Esophagus squamous epithelium (tissue), 4 donors: ENCODE measurements around the gene NXN.

Experiments
- POLR2A ChIP-seq, 4 donors: fragments of 450-650 bp; IDR thresholded peaks; one replicate each; pipeline ENCODE4 v1.6.1; 2017; ENCODE audit warnings: antibody characterized with exemption in 4 of 4, mild to moderate bottlenecking in 4 of 4, moderate library complexity in 3 of 4
- TF ChIP-seq, protein P1 (sequence below), 6 experiments: fragments of 450-650 bp in 4 of 6; fragments of 200-600 bp in 2 of 6; sonication (generic) in 2 of 6; IDR thresholded peaks; one replicate each; pipeline ENCODE4 v1.5.1; 2016 to 2019; ENCODE audit warnings: antibody characterized with exemption in 6 of 6, mild to moderate bottlenecking in 4 of 6, moderate library complexity in 4 of 6

DNA sequence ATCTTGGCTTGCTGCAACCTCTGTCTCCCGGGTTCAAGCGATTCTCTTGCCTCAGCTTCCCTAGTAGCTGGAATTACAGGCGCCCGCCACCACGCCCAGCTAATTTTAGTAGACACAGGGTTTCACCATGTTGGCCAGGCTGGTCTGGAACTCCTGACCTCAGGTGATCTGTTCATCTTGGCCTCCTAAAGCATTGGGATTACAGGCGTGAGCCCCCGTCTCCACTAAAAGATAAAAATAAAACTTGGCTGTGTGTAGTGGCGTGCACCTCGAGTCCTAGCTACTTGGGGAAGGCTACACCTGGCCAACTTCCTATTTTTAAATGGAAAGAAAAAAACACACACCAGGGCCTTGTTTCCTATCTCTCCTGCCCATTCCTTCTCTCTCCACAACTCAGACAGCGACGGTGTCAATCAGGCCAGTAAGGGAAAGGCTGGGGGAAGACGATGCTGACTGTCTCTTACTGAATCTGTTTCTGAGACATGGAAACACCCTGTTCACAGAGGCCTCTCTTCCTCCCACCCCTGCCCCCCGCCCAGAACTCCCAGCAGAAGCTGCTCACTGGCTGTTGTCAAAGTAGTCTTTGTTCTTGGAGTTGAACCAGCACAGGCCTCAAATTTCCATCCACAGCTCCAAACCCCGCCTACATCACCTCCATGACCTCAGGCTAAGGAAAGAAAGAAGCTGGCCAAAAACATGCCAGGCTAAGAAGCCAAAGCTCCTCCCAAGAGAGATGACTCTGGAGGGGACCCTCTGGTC lies 96.6 kb downstream of the NXN start:
- TF ChIP-seq POLR2A (IDR thresholded peaks at IDR 0.05): no peak
- TF ChIP-seq, protein P1, sequence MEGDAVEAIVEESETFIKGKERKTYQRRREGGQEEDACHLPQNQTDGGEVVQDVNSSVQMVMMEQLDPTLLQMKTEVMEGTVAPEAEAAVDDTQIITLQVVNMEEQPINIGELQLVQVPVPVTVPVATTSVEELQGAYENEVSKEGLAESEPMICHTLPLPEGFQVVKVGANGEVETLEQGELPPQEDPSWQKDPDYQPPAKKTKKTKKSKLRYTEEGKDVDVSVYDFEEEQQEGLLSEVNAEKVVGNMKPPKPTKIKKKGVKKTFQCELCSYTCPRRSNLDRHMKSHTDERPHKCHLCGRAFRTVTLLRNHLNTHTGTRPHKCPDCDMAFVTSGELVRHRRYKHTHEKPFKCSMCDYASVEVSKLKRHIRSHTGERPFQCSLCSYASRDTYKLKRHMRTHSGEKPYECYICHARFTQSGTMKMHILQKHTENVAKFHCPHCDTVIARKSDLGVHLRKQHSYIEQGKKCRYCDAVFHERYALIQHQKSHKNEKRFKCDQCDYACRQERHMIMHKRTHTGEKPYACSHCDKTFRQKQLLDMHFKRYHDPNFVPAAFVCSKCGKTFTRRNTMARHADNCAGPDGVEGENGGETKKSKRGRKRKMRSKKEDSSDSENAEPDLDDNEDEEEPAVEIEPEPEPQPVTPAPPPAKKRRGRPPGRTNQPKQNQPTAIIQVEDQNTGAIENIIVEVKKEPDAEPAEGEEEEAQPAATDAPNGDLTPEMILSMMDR (IDR thresholded peaks at IDR 0.05): no peak
